Heart left ventricle (tissue), 16 donors: ENCODE results near the gene TESK1. TPM values are rescaled to one million over a fixed set of nuclear protein-coding genes. Genes with fewer than 3 reads are reported as not detected.
"Not testable (repeated sequence)": the region's sequence is repeated elsewhere in the genome, so short reads cannot be mapped to it uniquely, and the experiment has no call there.

Source experiments
- ATAC-seq, 4 donors: fragments of 200-7000 bp; cut with Tn5 transposase; one replicate each; pipeline ENCODE4 v1.9.1; 2020 to 2022; ENCODE audit warnings: moderate library complexity in 4 of 4, mild to moderate bottlenecking in 3 of 4, moderate number of reproducible peaks in 1 of 4
- DNase-seq, 5 donors: peaks; one replicate each; pipeline ENCODE4 v3.0.0-alpha.2; 2020
- H3K27ac ChIP-seq, 12 donors: fragments of 200-600 bp; sonication (generic) in 4 of 12; one replicate each; pipeline versions ENCODE4 v1.5.0 to v1.8.0; 2016 to 2022; ENCODE audit warnings: mild to moderate bottlenecking in 2 of 12
- H3K27me3 ChIP-seq, 9 donors: fragments of 200-600 bp; sonication (generic) in 2 of 9; one replicate each; pipeline versions ENCODE4 v1.5.1 to v1.8.0; 2016 to 2022; ENCODE audit warnings: mild to moderate bottlenecking in 3 of 9
- H3K36me3 ChIP-seq, 9 donors: fragments of 200-600 bp; sonication (generic) in 2 of 9; one replicate each; pipeline versions ENCODE4 v1.5.0 to v1.8.0; 2018 to 2022; ENCODE audit warnings: mild to moderate bottlenecking in 2 of 9
- H3K4me1 ChIP-seq, 12 donors: fragments of 200-600 bp; sonication (generic) in 4 of 12; one replicate each; pipeline versions ENCODE4 v1.5.0 to v1.8.0; 2016 to 2022; ENCODE audit warnings: mild to moderate bottlenecking in 3 of 12
- H3K4me3 ChIP-seq, 12 donors: fragments of 200-600 bp; sonication (generic) in 4 of 12; one replicate each; pipeline versions ENCODE4 v1.5.0 to v1.8.0; 2017 to 2022; ENCODE audit warnings: mild to moderate bottlenecking in 9 of 12, moderate library complexity in 4 of 12
- H3K9me3 ChIP-seq, 12 donors: fragments of 200-600 bp; sonication (generic) in 4 of 12; one replicate each; pipeline versions ENCODE4 v1.5.0 to v1.8.0; 2016 to 2022; ENCODE audit warnings: mild to moderate bottlenecking in 1 of 12
- CTCF ChIP-seq, 12 donors: fragments of 200-600 bp; sonication (generic) in 4 of 12; IDR thresholded peaks; one replicate each; pipeline versions ENCODE4 v1.5.0 to v1.8.0; 2018 to 2022; ENCODE audit warnings: antibody characterized with exemption in 12 of 12, mild to moderate bottlenecking in 5 of 12
- POLR2A ChIP-seq, 2 donors: fragments of 450-650 bp; IDR thresholded peaks; one replicate each; pipeline ENCODE4 v1.6.1; 2017; ENCODE audit warnings: antibody characterized with exemption in 2 of 2, mild to moderate bottlenecking in 2 of 2, moderate library complexity in 2 of 2
- WGBS, 4 donors: extraction: QIAGEN DNeasy Blood & Tissue Kit in 2 of 4; methylation state at CpG; one replicate each; pipeline versions ENCODE4 v1.1.5 to v1.1.7; 2013 to 2018; 5-methylcytosine and 5-hydroxymethylcytosine counted together
- intact Hi-C, 10 donors: fragments of 100-400 bp; cut with DNase I; formaldehyde crosslinking; loops; one replicate each; pipeline versions ENCODE4 v1.11.1 to v1.14.2; 2022
- polyA plus RNA-seq, 2 donors: library from polyadenylated mRNA; stranded (reverse); fragments of 200-250 nt; gene quantifications; one replicate each; pipeline ENCODE4 v1.2.3, GENCODE V29; 2013
- total RNA-seq, 9 donors: library from RNA; depleted of rRNA in 2 of 9; stranded (reverse); fragments of >200 nt in 2 of 9; fragmentation: NEBNext Ultra II Directional in 3 of 9; extraction: Animal tissue kit (Norgen Biotek cat#: 25700) in 3 of 9; gene quantifications; one replicate each; pipeline versions ENCODE4 v1.1.0 to v1.2.4, GENCODE V29; 2016 to 2023
- donor health status: ischemic (EF 13 %, LVEDD 7.1; RV severe dilation, severe dysfunction).
- donor health status: healthy with polysubstance abuse.
- donor health status: DM: no; HTN: yes; CAD: no.
- donor health status: DM: no; HTN: no; CAD: no.
- donor health status: ischemic (EF 25% LVEDD 6.9; RV normal size, moderate dysfunction).
- donor health status: ischemic (EF 25% LVEDD 5.7; RV mildly dilated, moderate dysfunction).
- donor health status: healthy.
- donor health status: DM: yes; HTN: yes; CAD: no.
- donor health status: ischemic (EF 35%, LVEDD 5.7; RV mildly dilated, moderate dysfunction).
- donor health status: nonischemic (EF 11% LVEDD 7.7; RV severe dilation, severe dysfunction).
- donor health status: DM: yes; HTN: yes; CAD: no.
- donor health status: PGD.
- donor health status: ischemic (EF 29% LVEDD 5.4; RV normal size, mild dysfunction).
- donor health status: nonischemic (EF 23%, LVEDD 6.1; RV moderate dilation, normal function).

Gene TESK1
- total and polyA plus RNA-seq, 11 donors = 19.8 to 47.6 (median 24.8) TPM

DNA sequence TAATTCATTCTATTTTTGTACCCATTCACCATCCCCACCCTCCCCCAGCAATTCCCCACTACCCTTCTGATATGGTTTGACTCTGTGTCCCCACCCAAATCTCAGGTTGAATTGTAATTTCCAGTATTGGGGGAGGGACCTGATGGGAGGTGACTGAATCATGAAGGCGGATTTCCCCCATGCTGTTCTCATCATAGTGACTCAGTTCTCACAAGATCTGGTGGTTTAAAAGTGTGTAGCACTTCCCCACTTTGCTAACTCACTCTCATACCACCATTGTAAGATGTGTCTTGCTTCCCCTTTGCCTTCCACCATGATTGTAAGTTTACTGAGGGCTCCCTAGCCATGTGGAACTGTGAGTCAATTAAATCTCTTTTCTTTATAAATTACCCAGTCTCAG is 25.9 kb upstream of the TESK1 start:
- no peak for ATAC-seq
- Histone ChIP-seq H3K4me1 (no peaks in the 10 kb centered on the region), H3K36me3 (no peaks in the 10 kb centered on the region), H3K27ac (no peak overlapping the region), H3K27me3 (no peaks in the 10 kb centered on the region), H3K9me3 (peaks cover 0 to 28% (median 11%) of the 10 kb centered on the region in 12 donors), H3K4me3 (no peak overlapping the region)
- TF ChIP-seq CTCF (IDR thresholded peaks at IDR 0.05) = no peak
- TF ChIP-seq POLR2A (IDR thresholded peaks at IDR 0.05) = no peak
- 88 to 100% (median 92%) methylated on average over 1 of the region's 1 CpG for WGBS, 4 donors
- intact Hi-C loops = no loop called here
- DNase-seq = no peak

- H3K4me1 ChIP-seq, intact Hi-C loops, ATAC-seq, H3K27me3 ChIP-seq, DNase-seq, H3K36me3 ChIP-seq, H3K4me3 ChIP-seq, H3K27ac ChIP-seq: not testable (repeated sequence)
- peaks cover 0 to 28% (median 11%) of the 10 kb centered on the region in 12 donors for H3K9me3 ChIP-seq
- WGBS, 4 donors = 83 to 94% (median 89%) methylated on average over 1 of the region's 1 CpG
Observed at GRCh38 chr9:35579659-35580227, 25.3 kb upstream of the TESK1 start.

GRCh38 chr9:35583521-35583920 is 21.5 kb upstream of the TESK1 start:
- WGBS, 4 donors = 69 to 88% (median 80%) methylated on average over 6 of the region's 6 CpGs
- H3K4me3 ChIP-seq, intact Hi-C loops: not testable (repeated sequence)

DNA sequence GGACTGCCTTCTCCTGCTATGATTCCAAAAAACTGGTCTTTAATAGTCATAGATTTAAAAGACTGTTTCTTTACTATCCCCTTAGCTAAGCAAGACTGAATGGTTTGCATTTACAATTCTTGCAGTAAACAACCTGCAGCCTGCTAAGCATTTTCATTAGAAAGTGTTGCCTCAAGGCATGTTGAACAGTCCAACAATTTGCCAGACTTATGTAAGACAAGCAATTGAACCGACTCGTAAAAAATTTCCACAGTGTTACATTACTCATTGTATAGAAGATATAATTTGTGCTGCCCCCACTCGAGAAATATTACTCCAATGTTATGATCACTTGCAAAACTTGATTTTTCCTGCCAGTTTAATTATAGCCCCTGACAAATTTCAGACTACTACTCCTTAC is 20.4 kb upstream of the TESK1 start:
- H3K36me3 ChIP-seq, H3K4me1 ChIP-seq, H3K27me3 ChIP-seq, H3K4me3 ChIP-seq, intact Hi-C loops, ATAC-seq, H3K27ac ChIP-seq, DNase-seq: not testable (repeated sequence)
- H3K9me3 ChIP-seq = peaks cover 0 to 26% (median 8%) of the 10 kb centered on the region in 12 donors
- 86 to 92% (median 90%) methylated on average over 3 of the region's 3 CpGs for WGBS, 4 donors

More at GRCh38 chr9:35583521-35583920, 21.5 kb upstream of the TESK1 start:
- not testable (repeated sequence) for H3K27me3 ChIP-seq, H3K27ac ChIP-seq, H3K4me1 ChIP-seq, H3K36me3 ChIP-seq, DNase-seq, ATAC-seq
- peaks cover 0 to 37% (median 12%) of the 10 kb centered on the region in 12 donors for H3K9me3 ChIP-seq

GRCh38 chr9:35588506-35588905 is 16.6 kb upstream of the TESK1 start:
- H3K27ac ChIP-seq, H3K27me3 ChIP-seq, H3K4me3 ChIP-seq, ATAC-seq, intact Hi-C loops, DNase-seq, H3K4me1 ChIP-seq, H3K36me3 ChIP-seq: not testable (repeated sequence)
- peaks cover 0 to 32% (median 12%) of the 10 kb centered on the region in 12 donors for H3K9me3 ChIP-seq
- WGBS, 4 donors = 89 to 97% (median 96%) methylated on average over 5 of the region's 5 CpGs

- H3K9me3 ChIP-seq = peaks cover 0 to 32% (median 17%) of the 10 kb centered on the region in 12 donors
- no peak overlapping the region for H3K4me3 ChIP-seq
- ATAC-seq (no peak), DNase-seq (no peak)
- no peak overlapping the region for H3K27ac ChIP-seq
- no peak for TF ChIP-seq CTCF (IDR thresholded peaks at IDR 0.05)
- no peak for TF ChIP-seq POLR2A (IDR thresholded peaks at IDR 0.05)
- intact Hi-C loops = loop anchor here in 1 of 10 donors (10.0 kb wide), 1 partner anchor 59 kb away; no protein-coding TSS in a partner anchor
- peaks cover 0 to 3% (median 0%) of the 10 kb centered on the region in 9 donors for H3K36me3 ChIP-seq
- no peaks in the 10 kb centered on the region for H3K27me3 ChIP-seq
- peaks cover 0 to 5% (median 0%) of the 10 kb centered on the region in 12 donors for H3K4me1 ChIP-seq
Observed at GRCh38 chr9:35593581-35593980, 11.5 kb upstream of the TESK1 start.
